GM20000 (cell line): ENCODE data around the gene LACRT.

Source experiments
- DNase-seq: peaks from one replicate; pipeline ENCODE4 v3.0.0; 2012; ENCODE audit warnings: low spot score
- CTCF ChIP-seq: IDR thresholded peaks from 2 replicates; pipeline ENCODE4 v1.5.1; 2012; ENCODE audit warnings: mild to moderate bottlenecking, control low read depth; ENCODE audit errors: extremely low read depth, missing control alignments

Gene LACRT

GRCh38 chr12:54663603-54664002, 28.9 kb upstream of the LACRT start:
- no peak for TF ChIP-seq CTCF
- DNase-seq = no peak

- TF ChIP-seq CTCF = no peak
- no peak for DNase-seq
These were observed 27.3 kb upstream of the LACRT start for GRCh38 chr12:54662026-54662425.

- TF ChIP-seq CTCF = no peak
- DNase-seq = no peak
These were observed 26.4 kb upstream of the LACRT start for GRCh38 chr12:54661048-54661447.

GRCh38 chr12:54660320-54660962, 25.7 kb upstream of the LACRT start:
- no peak for DNase-seq
- TF ChIP-seq CTCF = no peak

GRCh38 chr12:54658306-54659264, 23.9 kb upstream of the LACRT start:
- TF ChIP-seq CTCF = peak; percentile 77
- peak; percentile 73 for DNase-seq

GRCh38 chr12:54657105-54657607, 22.5 kb upstream of the LACRT start:
- no peak for TF ChIP-seq CTCF
- no peak for DNase-seq

- no peak for TF ChIP-seq CTCF
- DNase-seq = no peak
These were observed 20.2 kb upstream of the LACRT start for GRCh38 chr12:54654926-54655325.
